Astrocyte (in vitro differentiated cells and primary cell): Measurements from ENCODE around the gene PIH1D1. TPM values are rescaled to one million over a fixed set of nuclear protein-coding genes. Genes with fewer than 3 reads are reported as not detected.

Experiments
- DNase-seq: peaks from one replicate; pipeline ENCODE4 v3.0.0-alpha.2; 2010; ENCODE audit warnings: low read depth
- FAIRE-seq: peaks from 2 replicates; lab custom pipeline; 2011; peaks lifted over from hg19 to GRCh38; lab: Jason Lieb, UNC
- H2AFZ ChIP-seq: 2 replicates; pipeline ENCODE4 v1.6.0; 2012; ENCODE audit warnings: low read depth, low read length, inconsistent platforms
- H3K27ac ChIP-seq: 2 replicates; pipeline ENCODE4 v1.5.1; 2011; ENCODE audit warnings: low read depth, low read length, inconsistent platforms
- H3K27me3 ChIP-seq: 2 replicates; pipeline ENCODE4 v1.6.0; 2011; ENCODE audit warnings: low read length, inconsistent platforms; ENCODE audit not compliant: insufficient read depth
- H3K36me3 ChIP-seq: 2 replicates; pipeline ENCODE4 v1.5.1; 2011; ENCODE audit warnings: low read length, inconsistent platforms; ENCODE audit not compliant: insufficient read depth
- H3K4me1 ChIP-seq: 2 replicates; pipeline ENCODE4 v1.5.1; 2011; ENCODE audit warnings: low read length, inconsistent platforms; ENCODE audit not compliant: insufficient read depth
- H3K4me2 ChIP-seq: 2 replicates; pipeline ENCODE4 v1.6.0; 2012; ENCODE audit warnings: low read length, inconsistent platforms
- H3K4me3 ChIP-seq: 2 replicates; pipeline ENCODE4 v1.5.1; 2011; ENCODE audit warnings: low read depth, mild to moderate bottlenecking, low read length, inconsistent platforms; ENCODE audit not compliant: insufficient read depth
- H3K79me2 ChIP-seq: 2 replicates; pipeline ENCODE4 v1.6.0; 2012; ENCODE audit warnings: mild to moderate bottlenecking, low read length, inconsistent platforms; ENCODE audit not compliant: insufficient read depth
- H3K9ac ChIP-seq: 2 replicates; pipeline ENCODE4 v1.6.0; 2012; ENCODE audit warnings: mild to moderate bottlenecking, low read length, inconsistent platforms
- H3K9me3 ChIP-seq: 2 replicates; pipeline ENCODE4 v1.5.1; 2012; ENCODE audit warnings: low read depth, mild to moderate bottlenecking, low read length, inconsistent platforms; ENCODE audit not compliant: insufficient read depth
- H4K20me1 ChIP-seq: 2 replicates; pipeline ENCODE4 v1.6.0; 2012; ENCODE audit warnings: low read length, inconsistent platforms; ENCODE audit not compliant: insufficient read depth
- H3K27ac Mint-ChIP-seq: one replicate; pipeline ENCODE4 v1.8.0; 2021; ENCODE audit warnings: mild to moderate bottlenecking, mixed read lengths; ENCODE audit not compliant: unreplicated experiment
- H3K27me3 Mint-ChIP-seq: one replicate; pipeline ENCODE4 v1.8.0; 2021; ENCODE audit warnings: low read depth, mixed read lengths; ENCODE audit not compliant: unreplicated experiment
- H3K36me3 Mint-ChIP-seq: one replicate; pipeline ENCODE4 v1.8.0; 2021; ENCODE audit warnings: low read depth, mixed read lengths; ENCODE audit not compliant: unreplicated experiment
- H3K4me1 Mint-ChIP-seq: one replicate; pipeline ENCODE4 v1.8.0; 2021; ENCODE audit warnings: low read depth, mixed read lengths; ENCODE audit not compliant: unreplicated experiment
- H3K4me3 Mint-ChIP-seq: one replicate; pipeline ENCODE4 v1.8.0; 2021; ENCODE audit warnings: mild to moderate bottlenecking, moderate library complexity, mixed read lengths; ENCODE audit not compliant: unreplicated experiment
- H3K9me3 Mint-ChIP-seq: one replicate; pipeline ENCODE4 v1.8.0; 2021; ENCODE audit warnings: mild to moderate bottlenecking, mixed read lengths; ENCODE audit not compliant: unreplicated experiment
- EZH2 ChIP-seq: IDR thresholded peaks from 2 replicates; pipeline ENCODE4 v1.6.1; 2012; ENCODE audit warnings: mild to moderate bottlenecking, low read length, inconsistent platforms; ENCODE audit not compliant: insufficient read depth
- total RNA-seq: library from RNA; stranded (reverse); gene quantifications from 2 replicates; pipeline ENCODE4 v1.2.1, GENCODE V29; 2021
- TF ChIP-seq, protein P1 (sequence below): IDR thresholded peaks from 2 replicates; pipeline ENCODE4 v1.5.1; 2011; ENCODE audit warnings: low read depth, mild to moderate bottlenecking, inconsistent platforms, low read length, moderate library complexity; ENCODE audit not compliant: insufficient read depth

Gene PIH1D1
- total RNA-seq, 1 donor from 2014 or later: 61.3 TPM

- DNase-seq (no peak), FAIRE-seq (no peak)
- no peaks in the 10 kb centered on the region for H3K79me2 ChIP-seq
- no peak overlapping the region for H3K9ac ChIP-seq
- TF ChIP-seq EZH2: peak; percentile 75
- TF ChIP-seq, protein P1, sequence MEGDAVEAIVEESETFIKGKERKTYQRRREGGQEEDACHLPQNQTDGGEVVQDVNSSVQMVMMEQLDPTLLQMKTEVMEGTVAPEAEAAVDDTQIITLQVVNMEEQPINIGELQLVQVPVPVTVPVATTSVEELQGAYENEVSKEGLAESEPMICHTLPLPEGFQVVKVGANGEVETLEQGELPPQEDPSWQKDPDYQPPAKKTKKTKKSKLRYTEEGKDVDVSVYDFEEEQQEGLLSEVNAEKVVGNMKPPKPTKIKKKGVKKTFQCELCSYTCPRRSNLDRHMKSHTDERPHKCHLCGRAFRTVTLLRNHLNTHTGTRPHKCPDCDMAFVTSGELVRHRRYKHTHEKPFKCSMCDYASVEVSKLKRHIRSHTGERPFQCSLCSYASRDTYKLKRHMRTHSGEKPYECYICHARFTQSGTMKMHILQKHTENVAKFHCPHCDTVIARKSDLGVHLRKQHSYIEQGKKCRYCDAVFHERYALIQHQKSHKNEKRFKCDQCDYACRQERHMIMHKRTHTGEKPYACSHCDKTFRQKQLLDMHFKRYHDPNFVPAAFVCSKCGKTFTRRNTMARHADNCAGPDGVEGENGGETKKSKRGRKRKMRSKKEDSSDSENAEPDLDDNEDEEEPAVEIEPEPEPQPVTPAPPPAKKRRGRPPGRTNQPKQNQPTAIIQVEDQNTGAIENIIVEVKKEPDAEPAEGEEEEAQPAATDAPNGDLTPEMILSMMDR: no peak
- peaks cover 3% of the 10 kb centered on the region for H3K36me3 Mint-ChIP-seq
- peaks cover 3% of the 10 kb centered on the region for H3K9me3 Mint-ChIP-seq
- H3K4me2 ChIP-seq: peak overlapping the region; percentile 25
- peaks cover 93% of the 10 kb centered on the region for H3K27me3 ChIP-seq
- peaks cover 90% of the 10 kb centered on the region for H3K27me3 Mint-ChIP-seq
- peaks cover 4% of the 10 kb centered on the region for H3K4me1 ChIP-seq
- H3K27ac Mint-ChIP-seq: no peak overlapping the region
- peaks cover 7% of the 10 kb centered on the region for H4K20me1 ChIP-seq
- H3K4me1 Mint-ChIP-seq: peaks cover 4% of the 10 kb centered on the region
- no peaks in the 10 kb centered on the region for H3K9me3 ChIP-seq
- no peak overlapping the region for H3K27ac ChIP-seq
- H3K36me3 ChIP-seq: no peaks in the 10 kb centered on the region
- H3K4me3 ChIP-seq: no peak overlapping the region
- H3K4me3 Mint-ChIP-seq: peak overlapping the region; percentile 72
- peak overlapping the region; percentile 18 for H2AFZ ChIP-seq
These were observed 29.1 kb downstream of the PIH1D1 start for GRCh38 chr19:49422407-49423070.

DNA sequence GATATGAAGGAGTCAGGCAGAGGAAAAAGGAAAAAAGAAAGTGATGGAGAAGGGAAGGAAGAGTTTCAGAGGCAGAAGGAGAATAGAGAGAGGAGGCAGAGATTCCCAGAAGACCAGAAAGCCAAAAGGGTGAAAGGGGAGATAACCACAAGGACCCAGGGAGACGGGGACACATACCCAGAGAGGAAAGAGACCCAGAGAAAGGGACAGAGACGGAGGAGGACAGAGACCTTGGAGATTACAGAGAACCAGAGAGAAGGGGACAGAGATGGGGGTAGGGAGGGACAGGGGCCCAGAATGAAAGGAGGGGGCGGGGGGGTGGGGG, 29.8 kb downstream of the PIH1D1 start:
- Histone ChIP-seq H2AFZ (no peak overlapping the region), H4K20me1 (peaks cover 7% of the 10 kb centered on the region), H3K9ac (no peak overlapping the region), H3K9me3 (no peaks in the 10 kb centered on the region), H3K79me2 (no peaks in the 10 kb centered on the region), H3K36me3 (no peaks in the 10 kb centered on the region), H3K27me3 (peaks cover 94% of the 10 kb centered on the region), H3K4me1 (peaks cover 4% of the 10 kb centered on the region), H3K27ac (no peak overlapping the region), H3K4me2 (no peak overlapping the region), H3K4me3 (no peak overlapping the region)
- DNase-seq (no peak), FAIRE-seq (no peak)
- peaks cover 90% of the 10 kb centered on the region for H3K27me3 Mint-ChIP-seq
- no peak overlapping the region for H3K4me3 Mint-ChIP-seq
- peaks cover 4% of the 10 kb centered on the region for H3K4me1 Mint-ChIP-seq
- H3K36me3 Mint-ChIP-seq: peaks cover 3% of the 10 kb centered on the region
- no peak overlapping the region for H3K27ac Mint-ChIP-seq
- H3K9me3 Mint-ChIP-seq: no peaks in the 10 kb centered on the region
- no peak for TF ChIP-seq EZH2
- TF ChIP-seq, protein P1: no peak
